GM19455 (cell line): Measurements from ENCODE around the gene RGS3.

Source experiments
- ATAC-seq: cut with Tn5 transposase; IDR thresholded peaks from one replicate; pipeline ENCODE4 v1.9.1; 2021; ENCODE audit not compliant: unreplicated experiment

The RGS3 gene

GRCh38 chr9:113509463-113509862 lies 45.9 kb downstream of the RGS3 start:
- no peak for ATAC-seq

GRCh38 chr9:113511047-113511521 lies 47.6 kb downstream of the RGS3 start:
- no peak for ATAC-seq

GRCh38 chr9:113511856-113512761 lies 48.6 kb downstream of the RGS3 start:
- no peak for ATAC-seq

GRCh38 chr9:113513111-113513510 lies 49.6 kb downstream of the RGS3 start:
- ATAC-seq, result no peak

GRCh38 chr9:113513536-113513935 lies 50.0 kb downstream of the RGS3 start:
- ATAC-seq, result no peak

GRCh38 chr9:113514061-113514460 lies 50.5 kb downstream of the RGS3 start:
- ATAC-seq, result no peak

- ATAC-seq, result no peak
These were observed 51.2 kb downstream of the RGS3 start for GRCh38 chr9:113514748-113515147.

GRCh38 chr9:113515862-113516261 lies 52.3 kb downstream of the RGS3 start:
- no peak for ATAC-seq

GRCh38 chr9:113516840-113517577 lies 53.5 kb downstream of the RGS3 start:
- peak; percentile 86 for ATAC-seq

GRCh38 chr9:113519426-113520108 lies 56.0 kb downstream of the RGS3 start:
- ATAC-seq, result no peak

GRCh38 chr9:113520109-113520642 lies 56.6 kb downstream of the RGS3 start:
- ATAC-seq, result no peak

- ATAC-seq, result no peak
These were observed 58.2 kb downstream of the RGS3 start for GRCh38 chr9:113521693-113522255.

GRCh38 chr9:113522419-113522818 lies 58.9 kb downstream of the RGS3 start:
- no peak for ATAC-seq

- ATAC-seq, result peak; percentile 1
These were observed 59.3 kb downstream of the RGS3 start for GRCh38 chr9:113522858-113523257.

- peak; percentile 87 for ATAC-seq
These were observed 60.1 kb downstream of the RGS3 start for GRCh38 chr9:113523421-113524141.

GRCh38 chr9:113524468-113524867 lies 60.9 kb downstream of the RGS3 start:
- ATAC-seq, result no peak

GRCh38 chr9:113525205-113525604 lies 61.7 kb downstream of the RGS3 start:
- ATAC-seq, result no peak

GRCh38 chr9:113525831-113526230 lies 62.3 kb downstream of the RGS3 start:
- ATAC-seq, result no peak

GRCh38 chr9:113526231-113526746 lies 62.8 kb downstream of the RGS3 start:
- ATAC-seq, result no peak

GRCh38 chr9:113526841-113527240 lies 63.3 kb downstream of the RGS3 start:
- no peak for ATAC-seq
